KOPT-K1 (cell line): Measurements from ENCODE around the gene DEK.
A peak's percentile ranks its signal among the peaks of the same experiment; 100 is the strongest.
"Not testable (repeated sequence)": the region's sequence is repeated elsewhere in the genome, so short reads cannot be mapped to it uniquely, and the experiment has no call there.

ENCODE experiments used
- H3K27ac ChIP-seq: fragments of 200-600 bp; sonication (generic); 2 replicates; pipeline ENCODE4 v1.5.1; 2016; ENCODE audit warnings: antibody characterized with exemption, mild to moderate bottlenecking, low read depth, low read length; ENCODE audit not compliant: poor library complexity, severe bottlenecking
- H3K36me3 ChIP-seq: fragments of 200-600 bp; sonication (generic); 2 replicates; pipeline ENCODE4 v1.5.1; 2017; ENCODE audit warnings: antibody characterized with exemption, mild to moderate bottlenecking, low read length, moderate library complexity; ENCODE audit not compliant: insufficient read depth
- H3K9me3 ChIP-seq: fragments of 200-600 bp; sonication (generic); 2 replicates; pipeline ENCODE4 v1.5.1; 2017; ENCODE audit warnings: antibody characterized with exemption, low read length, mild to moderate bottlenecking; ENCODE audit not compliant: insufficient read depth, poor library complexity, severe bottlenecking

DEK gene, protein sequence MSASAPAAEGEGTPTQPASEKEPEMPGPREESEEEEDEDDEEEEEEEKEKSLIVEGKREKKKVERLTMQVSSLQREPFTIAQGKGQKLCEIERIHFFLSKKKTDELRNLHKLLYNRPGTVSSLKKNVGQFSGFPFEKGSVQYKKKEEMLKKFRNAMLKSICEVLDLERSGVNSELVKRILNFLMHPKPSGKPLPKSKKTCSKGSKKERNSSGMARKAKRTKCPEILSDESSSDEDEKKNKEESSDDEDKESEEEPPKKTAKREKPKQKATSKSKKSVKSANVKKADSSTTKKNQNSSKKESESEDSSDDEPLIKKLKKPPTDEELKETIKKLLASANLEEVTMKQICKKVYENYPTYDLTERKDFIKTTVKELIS

DNA sequence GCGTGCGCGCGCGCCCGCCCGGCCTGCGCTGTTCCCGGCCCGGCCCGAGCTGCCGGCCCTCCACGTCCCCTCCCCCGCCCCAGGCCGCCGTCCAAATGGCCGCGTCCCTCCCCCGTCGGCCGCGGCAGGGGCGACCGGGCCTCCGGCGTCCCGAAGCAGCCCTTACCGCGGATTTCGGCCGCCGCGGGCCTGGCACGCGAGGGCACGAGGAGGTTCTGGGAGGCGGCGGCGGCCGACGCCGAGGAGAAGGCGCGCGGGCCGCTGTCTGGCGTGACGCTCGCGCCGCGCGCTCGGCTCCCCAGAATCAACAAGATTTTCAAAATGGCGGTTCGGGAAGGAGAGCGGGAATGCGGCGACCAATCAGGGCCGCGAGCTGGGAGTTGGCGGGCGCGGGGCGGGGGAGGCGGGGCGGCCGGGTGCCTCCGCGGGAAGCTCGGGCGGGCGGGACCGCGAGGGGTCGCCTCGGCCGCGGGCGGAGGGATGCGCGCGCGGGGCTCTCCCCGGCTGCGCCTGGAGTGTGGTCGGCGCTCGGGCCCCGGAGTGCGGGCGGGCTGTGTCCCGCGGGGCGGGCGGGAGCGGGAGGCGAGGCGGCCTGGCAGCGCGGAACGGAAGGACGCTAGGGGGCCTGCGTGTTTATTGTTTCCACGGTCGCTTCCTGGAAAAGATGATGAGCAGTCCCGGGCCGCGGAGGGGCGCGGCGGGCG lies at the start of gene DEK:
DEK (minus strand) TSS at position 312 of the 704 bp plus-strand sequence. CDS start 543 bp downstream, outside the sequence.
- Histone ChIP-seq H3K27ac (peak within 1 kb of the TSS; percentile 93), H3K9me3 (peaks cover 13% of the 10 kb centered on the region), H3K36me3 (peaks cover 32% of the 10 kb centered on the region)

DNA sequence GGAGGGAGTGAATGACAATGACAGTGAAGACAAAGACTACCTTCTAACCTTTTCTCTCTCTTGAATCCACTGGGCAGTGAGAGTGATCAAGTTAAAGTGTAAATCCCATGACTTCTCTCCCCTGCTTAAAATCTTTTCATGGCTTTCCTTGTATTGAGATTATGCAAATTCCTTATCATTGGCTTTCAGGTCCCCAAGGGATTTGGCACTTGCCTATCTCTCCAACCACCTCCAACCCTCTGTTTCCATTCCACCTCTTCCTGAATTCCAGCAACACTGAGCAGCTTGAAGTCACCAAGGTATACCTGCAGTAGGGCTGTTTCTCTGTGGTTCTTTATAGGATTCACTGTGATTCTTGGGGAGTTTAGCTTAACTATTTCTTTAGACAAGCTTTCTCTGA lies 48.0 kb upstream of the DEK start:
- H3K9me3 ChIP-seq: peaks cover 5% of the 10 kb centered on the region
- no peak overlapping the region for H3K27ac ChIP-seq
- no peaks in the 10 kb centered on the region for H3K36me3 ChIP-seq

GRCh38 chr6:18310010-18310409 lies 45.7 kb upstream of the DEK start:
- H3K27ac ChIP-seq, H3K9me3 ChIP-seq, H3K36me3 ChIP-seq: not testable (repeated sequence)

DNA sequence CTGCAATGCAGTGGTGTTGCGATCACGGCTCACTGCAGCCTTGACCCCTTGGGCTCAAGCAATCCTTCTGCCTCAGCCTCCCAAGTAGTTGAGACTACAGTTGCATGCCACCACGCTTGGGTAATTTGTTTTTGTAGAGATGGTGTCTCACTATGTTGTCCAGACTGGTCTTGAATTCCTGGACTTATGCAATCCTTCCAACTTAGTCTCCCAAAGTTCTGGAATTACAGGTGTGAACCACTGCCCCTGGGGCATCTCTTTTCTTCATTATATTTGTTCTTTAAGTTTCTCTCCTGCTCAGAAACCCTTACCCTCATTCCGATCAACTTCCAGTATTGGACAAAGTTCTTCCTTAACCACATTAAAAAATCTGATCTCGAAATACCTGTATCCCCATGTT lies 44.7 kb upstream of the DEK start:
- H3K9me3 ChIP-seq: peaks cover 5% of the 10 kb centered on the region
- no peak overlapping the region for H3K27ac ChIP-seq
- H3K36me3 ChIP-seq: no peaks in the 10 kb centered on the region

- peaks cover 5% of the 10 kb centered on the region for H3K9me3 ChIP-seq
- H3K27ac ChIP-seq: no peak overlapping the region
- H3K36me3 ChIP-seq: no peaks in the 10 kb centered on the region
Measured at GRCh38 chr6:18308070-18308735, 43.9 kb upstream of the DEK start.

DNA sequence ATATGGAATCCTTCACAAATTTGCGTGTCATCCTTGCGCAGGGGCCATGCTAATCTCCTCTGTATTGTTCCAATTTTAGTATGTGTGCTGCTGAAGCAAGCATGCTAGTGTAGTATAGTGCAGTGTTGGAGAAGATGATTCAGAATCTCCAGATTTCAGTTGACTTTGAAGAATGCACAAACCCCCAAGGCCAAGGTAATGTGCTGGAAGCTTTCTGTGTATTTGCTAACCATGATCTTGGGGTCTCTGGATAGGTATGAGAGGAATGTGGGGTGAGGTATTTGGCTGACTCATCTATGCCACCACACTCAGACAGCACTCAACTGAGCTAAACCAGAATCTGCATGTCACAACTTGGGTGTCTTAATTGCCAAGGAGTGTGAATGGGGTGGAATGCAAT lies 42.6 kb upstream of the DEK start:
- H3K36me3 ChIP-seq: no peaks in the 10 kb centered on the region
- H3K27ac ChIP-seq: no peak overlapping the region
- H3K9me3 ChIP-seq: peaks cover 5% of the 10 kb centered on the region

DNA sequence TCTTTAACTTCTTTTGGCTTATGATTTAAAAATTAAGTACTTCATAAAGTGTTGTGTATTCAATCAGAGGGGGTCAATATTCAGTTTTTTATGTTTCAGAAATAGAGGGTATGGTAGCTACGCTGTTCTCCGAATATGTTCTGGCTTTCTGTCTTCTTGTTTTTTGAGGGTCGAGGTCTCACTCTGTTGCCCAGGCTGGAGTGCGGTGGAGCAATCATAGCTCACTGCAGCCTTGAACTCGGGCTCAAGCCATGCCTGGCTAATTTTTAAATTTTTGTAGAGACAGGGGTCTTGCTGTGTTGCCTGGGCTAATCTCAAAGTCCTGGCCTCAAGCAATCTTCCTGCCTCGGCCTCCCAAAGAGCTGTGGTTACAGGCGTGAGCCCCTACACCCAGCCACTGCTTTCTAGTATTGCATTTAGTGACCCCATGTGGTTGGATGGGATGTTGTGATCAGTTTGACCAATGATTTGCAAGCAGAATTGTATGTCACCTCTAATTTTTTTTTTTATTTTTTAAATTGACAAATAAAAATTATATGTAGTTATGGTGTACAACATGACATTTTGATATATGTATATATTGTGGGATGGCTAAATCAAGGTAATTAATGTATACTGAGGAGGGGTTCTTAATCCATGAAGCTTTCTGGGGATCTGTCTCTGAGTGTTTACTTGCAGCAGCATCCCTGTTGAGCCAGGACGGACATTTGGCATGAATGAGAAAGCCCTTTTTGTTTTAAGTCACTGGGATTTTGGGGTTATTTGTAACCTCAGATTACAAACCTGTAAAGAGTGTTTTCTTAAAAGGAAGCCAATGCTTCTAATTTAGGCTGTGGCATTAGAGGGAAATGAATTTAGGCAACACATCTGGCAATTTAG lies 38.5 kb upstream of the DEK start:
- Histone ChIP-seq H3K9me3 (no peaks in the 10 kb centered on the region), H3K27ac (no peak overlapping the region), H3K36me3 (no peaks in the 10 kb centered on the region)

DNA sequence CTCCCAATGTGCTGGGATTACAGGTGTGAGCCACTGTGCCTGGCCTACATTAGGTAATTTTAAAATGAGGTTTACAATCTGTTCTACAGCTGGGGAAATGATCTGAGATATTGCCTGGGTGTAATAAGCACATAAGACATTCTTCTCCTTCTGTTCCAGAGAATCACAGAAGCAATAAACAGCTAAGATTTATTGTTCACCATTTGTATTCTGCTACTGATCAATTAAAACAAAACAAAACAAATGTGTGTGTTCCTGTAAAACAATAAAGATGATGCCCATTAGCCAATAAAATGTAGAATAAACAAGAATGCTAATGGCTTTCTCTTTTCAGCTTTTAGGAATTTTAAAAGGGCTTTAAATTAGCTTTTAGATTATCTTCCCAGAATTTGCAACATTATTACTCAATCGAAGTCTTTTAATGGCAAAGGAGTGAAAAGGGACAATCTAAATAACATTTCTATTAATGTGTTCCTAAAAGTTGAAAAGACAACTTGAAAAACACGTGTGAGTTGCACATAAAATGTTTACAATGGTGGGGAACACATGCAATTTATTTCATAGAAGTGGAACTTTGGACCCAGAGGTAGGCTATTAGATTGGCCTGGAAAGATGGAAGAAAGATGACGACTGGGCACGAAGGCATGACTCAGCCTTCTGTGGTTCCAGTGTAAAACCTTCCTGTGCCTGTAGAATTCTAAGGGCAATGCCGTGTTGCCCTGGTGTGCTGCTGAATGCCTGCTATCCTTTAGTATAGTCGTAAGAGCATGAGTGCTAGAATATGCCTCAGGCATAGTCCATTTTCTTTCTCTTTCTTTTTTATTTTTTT lies 29.0 kb upstream of the DEK start:
- H3K36me3 ChIP-seq: no peaks in the 10 kb centered on the region
- H3K9me3 ChIP-seq: no peaks in the 10 kb centered on the region
- no peak overlapping the region for H3K27ac ChIP-seq

GRCh38 chr6:18289283-18289682 lies 25.0 kb upstream of the DEK start:
- no peak overlapping the region for H3K27ac ChIP-seq
- H3K9me3 ChIP-seq: no peaks in the 10 kb centered on the region

DNA sequence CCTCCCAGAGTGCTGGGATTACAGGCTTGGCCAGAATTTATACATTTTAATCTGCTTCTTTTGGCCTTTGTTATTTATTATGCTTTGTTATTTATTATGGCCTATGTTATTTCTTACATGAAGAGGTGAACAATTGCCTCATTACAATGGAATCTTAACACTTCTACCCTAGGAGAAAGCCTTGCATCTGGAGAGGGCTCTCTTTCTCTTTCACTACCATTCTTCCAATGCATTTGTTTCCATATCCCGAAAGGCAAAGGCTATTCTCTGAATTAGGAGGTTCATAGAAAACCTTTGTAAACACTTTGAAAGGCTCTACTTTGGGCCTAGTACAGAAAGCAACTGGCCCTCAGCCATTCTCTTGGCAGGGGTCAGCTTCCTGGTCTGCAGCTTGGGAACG lies 19.9 kb upstream of the DEK start:
- H3K36me3 ChIP-seq: no peaks in the 10 kb centered on the region
- no peaks in the 10 kb centered on the region for H3K9me3 ChIP-seq
- no peak overlapping the region for H3K27ac ChIP-seq

More at GRCh38 chr6:18289283-18289682, 25.0 kb upstream of the DEK start:
- H3K36me3 ChIP-seq: no peaks in the 10 kb centered on the region

DNA sequence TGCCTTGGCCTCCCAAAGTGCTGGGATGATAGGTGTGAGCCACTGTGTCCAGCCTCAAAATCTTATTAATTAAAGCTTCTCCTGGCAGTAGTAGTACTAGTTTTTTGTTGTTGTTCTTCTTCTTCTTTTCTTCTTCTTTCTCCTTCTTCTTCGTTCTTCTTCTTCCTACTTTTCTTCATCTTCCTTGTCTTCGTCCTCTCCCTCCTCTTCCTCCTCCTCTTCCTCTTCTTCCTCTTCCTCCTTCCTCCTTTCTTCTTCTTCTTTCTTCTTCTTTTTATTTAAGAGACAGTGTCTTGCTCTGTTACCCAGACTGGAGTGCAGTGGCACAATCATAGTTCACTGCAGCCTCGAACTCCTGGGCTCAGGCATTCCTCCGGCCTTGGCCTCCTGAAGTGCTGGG lies 17.2 kb upstream of the DEK start:
- H3K27ac ChIP-seq: no peak overlapping the region
- H3K9me3 ChIP-seq: no peaks in the 10 kb centered on the region
- no peaks in the 10 kb centered on the region for H3K36me3 ChIP-seq

GRCh38 chr6:18280084-18280483 lies 15.8 kb upstream of the DEK start:
- no peak overlapping the region for H3K27ac ChIP-seq
- no peaks in the 10 kb centered on the region for H3K36me3 ChIP-seq
- H3K9me3 ChIP-seq: no peaks in the 10 kb centered on the region

GRCh38 chr6:18279422-18279821 lies 15.1 kb upstream of the DEK start:
- Histone ChIP-seq H3K36me3 (no peaks in the 10 kb centered on the region), H3K27ac (no peak overlapping the region), H3K9me3 (no peaks in the 10 kb centered on the region)
